RWPE1 (cell line): Measurements from ENCODE around the gene RAB37.

Experiments
- CTCF ChIA-PET: fragments of 350-600 bp; sonication (Branson Sonifier 250); formaldehyde crosslinking; extraction: SDS; loops from one replicate; lab custom pipeline; 2021; lab: Yijun Ruan, JAX
- POLR2A ChIA-PET: fragments of 400-600 bp; formaldehyde crosslinking; extraction: SDS; loops from one replicate; lab custom pipeline; 2020; ENCODE audit warnings: antibody characterized with exemption; ENCODE audit not compliant: low non-redundant PET; lab: Yijun Ruan, JAX
- DNase-seq: peaks from one replicate; pipeline ENCODE4 v3.0.0; 2012; ENCODE audit warnings: low spot score
- H3K27ac ChIP-seq: fragments of 450-650 bp; 2 replicates; pipeline ENCODE4 v1.5.1; 2017
- TF ChIP-seq, protein P1 (sequence below): fragments of 450-650 bp; conservative IDR thresholded peaks from 2 replicates; pipeline ENCODE4 v1.5.1; 2017; ENCODE audit warnings: low read depth, mild to moderate bottlenecking

The RAB37 gene

DNA sequence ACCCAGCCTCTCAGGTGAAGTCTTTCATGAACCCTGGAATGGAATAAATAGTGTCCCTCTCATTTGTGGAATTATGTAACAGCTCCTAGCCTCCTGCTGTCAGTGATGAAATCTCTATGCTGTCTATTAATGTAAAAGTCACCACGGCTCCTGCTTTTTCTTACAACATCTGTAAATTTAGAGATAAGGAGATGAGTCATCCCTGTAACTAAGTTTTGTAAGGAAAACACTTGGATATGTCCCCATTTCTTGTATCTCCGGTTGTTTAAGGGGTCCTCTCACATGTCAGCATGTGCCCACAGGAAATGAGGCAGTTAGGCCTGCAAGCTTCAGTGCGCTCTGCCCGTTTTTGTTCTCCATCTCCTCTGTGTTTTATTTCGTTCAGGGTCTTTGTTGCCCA, 41.9 kb downstream of the RAB37 start:
- TF ChIP-seq, protein P1, sequence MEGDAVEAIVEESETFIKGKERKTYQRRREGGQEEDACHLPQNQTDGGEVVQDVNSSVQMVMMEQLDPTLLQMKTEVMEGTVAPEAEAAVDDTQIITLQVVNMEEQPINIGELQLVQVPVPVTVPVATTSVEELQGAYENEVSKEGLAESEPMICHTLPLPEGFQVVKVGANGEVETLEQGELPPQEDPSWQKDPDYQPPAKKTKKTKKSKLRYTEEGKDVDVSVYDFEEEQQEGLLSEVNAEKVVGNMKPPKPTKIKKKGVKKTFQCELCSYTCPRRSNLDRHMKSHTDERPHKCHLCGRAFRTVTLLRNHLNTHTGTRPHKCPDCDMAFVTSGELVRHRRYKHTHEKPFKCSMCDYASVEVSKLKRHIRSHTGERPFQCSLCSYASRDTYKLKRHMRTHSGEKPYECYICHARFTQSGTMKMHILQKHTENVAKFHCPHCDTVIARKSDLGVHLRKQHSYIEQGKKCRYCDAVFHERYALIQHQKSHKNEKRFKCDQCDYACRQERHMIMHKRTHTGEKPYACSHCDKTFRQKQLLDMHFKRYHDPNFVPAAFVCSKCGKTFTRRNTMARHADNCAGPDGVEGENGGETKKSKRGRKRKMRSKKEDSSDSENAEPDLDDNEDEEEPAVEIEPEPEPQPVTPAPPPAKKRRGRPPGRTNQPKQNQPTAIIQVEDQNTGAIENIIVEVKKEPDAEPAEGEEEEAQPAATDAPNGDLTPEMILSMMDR = no peak
- no peak overlapping the region; the same call in 1 of the 2 replicates for H3K27ac ChIP-seq
- POLR2A ChIA-PET = no interaction called here
- CTCF ChIA-PET = interaction anchor here (0.7 to 1.8 kb wide), 3 partner anchors 8 to 400 kb away, joined by 3 to 6 read pairs (median 4); partner anchors contain the start of gene RAB37
- no peak for DNase-seq

DNA sequence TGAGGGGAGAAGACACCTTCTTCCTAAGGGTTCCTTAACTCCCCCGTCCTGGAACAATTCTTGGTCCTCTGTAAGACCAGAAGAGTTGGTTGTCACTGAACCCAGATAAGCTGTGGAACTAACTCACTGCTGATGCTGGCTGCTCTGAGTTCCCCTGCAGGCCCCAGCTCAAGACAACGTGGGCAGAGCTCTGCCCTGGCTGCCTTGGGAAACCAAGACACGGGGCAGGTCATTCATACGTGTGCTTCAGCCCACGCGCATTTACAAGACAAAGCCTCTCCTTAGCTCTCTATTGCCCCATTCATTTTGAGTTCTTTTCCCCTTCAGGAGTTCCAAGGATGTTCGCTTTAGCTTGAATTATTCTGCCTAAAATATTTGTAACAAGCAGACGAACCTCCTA, 42.4 kb downstream of the RAB37 start:
- no peak for DNase-seq
- ChIA-PET POLR2A (no interaction called here), CTCF (interaction anchor here (0.7 to 1.8 kb wide), 2 partner anchors 42 to 400 kb away, joined by 3 to 6 read pairs; partner anchors contain the start of gene RAB37)
- TF ChIP-seq, protein P1 = no peak
- H3K27ac ChIP-seq = no peak overlapping the region

DNA sequence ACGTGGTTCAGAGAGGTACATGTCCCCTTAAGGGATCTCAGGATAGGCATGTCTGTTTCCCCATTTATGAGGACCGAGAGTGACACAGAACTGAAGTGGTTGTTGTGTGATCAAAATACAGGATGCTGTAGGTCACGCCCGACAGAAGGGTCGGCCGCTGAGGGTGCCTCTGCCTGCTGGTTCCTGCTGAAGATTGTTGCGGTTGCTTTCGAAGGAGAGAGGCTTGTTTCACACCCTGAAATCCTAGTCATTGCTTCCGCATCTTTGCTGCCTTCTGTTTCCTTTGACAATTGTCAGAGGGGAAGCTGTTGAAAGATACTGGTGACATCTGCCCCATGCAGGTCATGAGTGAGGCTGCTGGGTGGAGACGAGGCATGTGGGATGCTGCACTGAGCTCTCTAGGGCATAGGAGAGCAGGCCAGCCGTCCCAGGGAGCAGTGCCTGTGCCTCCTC, 42.9 kb downstream of the RAB37 start:
- ChIA-PET CTCF (interaction anchor here (0.6 to 1.8 kb wide), 3 partner anchors 11 to 401 kb away, joined by 3 to 6 read pairs (median 3); partner anchors contain the start of gene RAB37), POLR2A (no interaction called here)
- TF ChIP-seq, protein P1 = no peak
- peak overlapping the region; percentile 18 for H3K27ac ChIP-seq
- DNase-seq = no peak

DNA sequence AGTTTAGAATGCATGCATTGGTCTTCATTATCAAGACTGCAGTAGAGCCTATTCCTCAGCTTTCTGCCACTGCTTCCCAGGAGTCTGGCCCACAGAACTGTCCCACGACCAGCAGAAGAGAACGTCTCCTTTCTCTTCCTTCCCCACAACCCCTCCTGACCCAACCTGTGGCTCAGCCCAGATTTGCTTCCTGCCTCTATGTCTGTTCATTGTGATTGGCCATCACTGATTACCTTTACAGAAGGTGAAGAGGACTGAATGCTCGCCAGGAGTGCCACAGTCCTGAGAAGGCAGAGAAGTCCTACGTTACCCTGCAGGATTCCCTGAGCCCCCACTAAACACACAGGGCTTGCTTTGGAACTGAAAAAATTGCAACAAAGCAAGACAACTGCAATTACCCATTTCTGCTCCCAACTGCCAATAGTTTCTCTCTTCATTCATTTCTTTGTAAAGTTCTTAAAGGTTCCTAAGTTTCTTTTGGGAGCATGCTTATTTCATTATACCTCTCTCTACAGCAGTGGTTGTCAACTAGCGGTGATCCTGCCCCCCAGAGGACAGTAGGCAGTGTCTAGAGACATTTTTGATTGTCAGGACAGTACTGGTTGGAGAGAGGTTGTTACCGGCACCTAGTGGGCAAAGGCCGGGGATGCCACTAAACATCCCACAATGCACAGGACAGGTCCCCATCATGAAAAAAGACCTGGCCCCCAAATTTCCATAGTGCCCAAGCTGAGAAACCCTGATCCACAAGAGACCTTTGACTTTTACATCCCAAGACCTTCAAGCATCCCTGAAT, 43.6 kb downstream of the RAB37 start:
- CTCF ChIA-PET = interaction anchor here (0.6 to 1.8 kb wide), 4 partner anchors 10 to 165 kb away, joined by 3 to 6 read pairs (median 4); partner anchors contain the start of gene RAB37
- DNase-seq = peak; percentile 47
- TF ChIP-seq, protein P1 = peak; percentile 59
- peak overlapping the region; percentile 18 for H3K27ac ChIP-seq
- POLR2A ChIA-PET = no interaction called here

DNA sequence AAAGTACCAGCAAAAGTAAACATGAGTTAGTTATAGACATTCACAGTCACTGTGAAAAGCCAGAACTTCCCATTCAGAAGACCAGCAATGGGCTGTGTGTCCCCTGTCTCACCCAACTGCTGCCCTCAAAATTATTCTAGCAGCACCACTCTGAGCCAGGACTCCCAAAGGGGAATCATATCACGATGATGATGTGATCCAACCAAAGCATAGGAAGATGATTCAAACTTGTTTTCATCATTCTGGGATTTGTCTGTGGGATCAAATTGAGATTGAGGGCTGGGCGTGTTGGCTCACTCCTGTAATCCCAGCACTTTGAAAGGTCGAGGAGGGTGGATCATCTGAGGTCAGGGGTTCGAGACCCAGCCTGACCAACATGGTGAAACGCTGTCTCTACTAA, 45.5 kb downstream of the RAB37 start:
- CTCF ChIA-PET = interaction anchor here (1.3 kb wide), 1 partner anchor 9 kb away, joined by 4 read pairs; no protein-coding TSS in a partner anchor
- TF ChIP-seq, protein P1 = no peak

DNA sequence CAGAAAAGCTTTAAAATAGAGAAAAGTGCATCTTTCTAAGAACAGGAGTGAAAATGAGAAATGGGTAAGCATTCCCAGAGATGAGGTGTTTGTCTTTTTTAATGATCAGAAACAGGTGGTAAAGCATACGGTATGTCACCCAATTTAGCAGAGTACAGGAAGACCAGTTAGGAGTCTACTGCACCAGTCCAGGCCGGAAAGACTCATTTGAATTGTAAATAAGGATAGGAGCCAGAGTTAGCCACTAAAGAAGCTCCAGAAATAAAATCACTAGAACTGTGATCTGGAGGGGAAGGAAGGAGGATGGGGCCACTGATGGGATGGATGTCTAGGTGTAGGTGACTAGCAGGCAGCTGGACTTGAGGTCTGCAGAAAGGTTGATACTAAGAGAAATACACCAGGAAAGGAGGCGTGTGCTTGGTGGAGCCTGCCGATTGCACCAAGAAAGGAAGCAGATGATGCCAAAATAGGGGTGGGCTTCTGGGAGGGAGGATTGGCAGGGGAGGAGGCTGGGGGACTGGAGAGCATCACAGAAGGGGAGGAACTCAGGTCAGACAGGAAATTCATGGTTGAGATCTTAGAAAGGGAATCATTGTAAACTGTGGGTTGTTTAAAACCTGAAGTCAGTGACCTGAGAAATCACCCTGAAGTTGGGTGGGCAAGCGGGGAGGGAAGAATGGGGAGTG, 47.2 kb downstream of the RAB37 start:
- CTCF ChIA-PET = no interaction called here
- DNase-seq = no peak
- POLR2A ChIA-PET = no interaction called here
- no peak overlapping the region for H3K27ac ChIP-seq
- TF ChIP-seq, protein P1 = no peak

More for the DNA sequence above, 45.5 kb downstream of the RAB37 start:
- DNase-seq = no peak
- POLR2A ChIA-PET = no interaction called here
- H3K27ac ChIP-seq = no peak overlapping the region
